Bone marrow (tissue), 2 donors: ENCODE measurements around the gene LRRC27.

Source experiments
- DNase-seq, 2 donors: peaks; one replicate each; lab custom pipeline; 2025; lab: John Stamatoyannopoulos, UW

LRRC27 gene

DNA sequence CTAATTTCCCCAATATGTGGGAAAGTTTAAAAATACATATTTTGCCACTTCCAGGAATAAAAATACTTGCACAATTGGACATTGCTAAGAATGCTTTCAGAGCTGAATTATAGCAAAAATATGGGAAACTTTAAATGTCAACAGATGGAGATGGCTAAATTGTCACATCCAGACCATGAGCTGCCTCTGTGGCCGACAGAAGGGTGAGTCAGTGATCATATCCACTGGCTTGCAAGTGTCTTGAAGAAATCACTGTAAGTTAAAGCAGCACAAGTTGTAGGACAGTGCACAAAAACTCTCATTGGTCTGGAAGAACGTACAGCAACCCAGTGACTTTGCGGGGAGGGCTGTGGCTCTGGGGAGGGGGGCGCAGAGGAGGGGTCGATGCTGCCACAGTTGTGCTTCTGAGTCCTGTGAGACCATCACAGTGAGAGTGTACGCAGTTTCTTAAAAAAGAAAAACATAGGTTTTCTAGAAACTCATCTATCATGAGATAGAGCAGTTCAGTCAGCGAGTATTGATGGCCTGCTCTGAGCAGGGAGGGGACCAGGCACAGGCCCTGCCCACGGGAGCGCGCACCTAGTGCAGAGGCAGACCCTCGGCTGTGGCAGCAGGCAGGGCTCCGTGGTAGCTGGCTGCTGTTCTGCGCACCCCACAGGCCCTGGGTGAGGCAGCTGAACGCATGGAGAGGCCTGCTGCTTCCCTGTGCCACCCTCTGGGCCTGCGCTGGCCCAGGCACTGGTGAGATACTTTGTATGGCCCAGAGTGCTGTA is 25.5 kb downstream of the LRRC27 start:
- no peak for DNase-seq

GRCh38 chr10:132359305-132360040 is 27.5 kb downstream of the LRRC27 start:
- no peak for DNase-seq

DNA sequence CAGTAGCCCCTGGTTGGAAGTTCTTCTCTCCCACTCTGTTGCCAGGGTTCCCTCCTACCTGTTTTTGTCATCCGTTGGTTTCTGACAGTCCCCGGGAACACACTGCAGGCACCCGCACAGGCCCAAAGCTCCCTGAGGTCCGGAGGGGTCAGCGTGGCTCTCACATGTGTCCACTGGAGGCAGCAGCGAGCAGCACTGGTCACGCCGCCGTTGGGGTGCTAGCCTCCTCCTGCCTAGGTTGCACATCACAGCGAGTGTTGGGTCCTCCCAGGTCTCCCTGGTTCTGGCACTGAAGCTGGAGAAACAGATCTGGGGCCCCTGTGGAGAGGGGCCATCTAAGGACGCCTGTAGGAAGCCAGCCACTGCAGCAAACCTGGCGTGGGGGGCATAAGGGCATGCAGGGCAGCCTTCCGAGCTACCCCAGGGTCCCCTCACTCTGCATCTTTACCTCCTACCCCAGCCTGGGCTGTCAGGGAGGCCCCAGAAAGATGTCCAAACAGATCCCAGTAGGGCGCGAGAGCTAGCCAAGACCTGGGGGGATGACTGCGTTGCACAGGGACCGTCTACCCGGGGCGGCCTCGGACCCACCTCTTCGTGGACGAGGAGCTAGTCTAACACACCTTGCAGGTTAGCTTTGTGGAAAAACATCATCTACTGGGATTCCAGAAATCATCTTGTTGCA is 28.9 kb downstream of the LRRC27 start:
- DNase-seq: no peak

DNA sequence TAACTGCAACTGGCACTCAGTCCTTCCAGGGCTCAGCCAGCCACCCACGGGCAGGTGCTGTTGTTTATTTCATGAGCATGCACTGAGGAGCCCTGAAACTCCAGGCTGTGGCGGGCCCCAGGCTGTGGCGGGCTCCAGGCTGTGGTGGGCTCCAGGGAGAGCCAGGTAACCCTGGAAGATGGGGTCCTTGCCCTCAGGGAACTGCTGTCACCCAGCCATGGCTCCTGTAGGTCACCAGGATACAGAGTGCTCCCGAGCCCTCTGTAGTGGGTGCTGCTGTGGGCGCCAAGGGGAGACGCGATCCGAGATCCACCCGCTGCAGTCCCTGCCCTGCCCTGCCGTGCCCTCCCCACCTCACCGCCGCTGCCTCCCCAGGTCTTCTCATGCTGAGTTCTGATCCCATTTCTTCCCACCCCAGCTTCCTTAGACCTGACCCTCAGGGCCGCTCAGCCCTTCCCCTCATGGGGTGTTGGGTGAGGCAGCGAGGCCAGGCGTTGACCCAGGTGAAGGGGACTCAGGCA is 29.6 kb downstream of the LRRC27 start:
- no peak for DNase-seq

- no peak for DNase-seq
Measured at GRCh38 chr10:132362151-132362611, 30.2 kb downstream of the LRRC27 start.

GRCh38 chr10:132363376-132363775 is 31.4 kb downstream of the LRRC27 start:
- no peak for DNase-seq

DNA sequence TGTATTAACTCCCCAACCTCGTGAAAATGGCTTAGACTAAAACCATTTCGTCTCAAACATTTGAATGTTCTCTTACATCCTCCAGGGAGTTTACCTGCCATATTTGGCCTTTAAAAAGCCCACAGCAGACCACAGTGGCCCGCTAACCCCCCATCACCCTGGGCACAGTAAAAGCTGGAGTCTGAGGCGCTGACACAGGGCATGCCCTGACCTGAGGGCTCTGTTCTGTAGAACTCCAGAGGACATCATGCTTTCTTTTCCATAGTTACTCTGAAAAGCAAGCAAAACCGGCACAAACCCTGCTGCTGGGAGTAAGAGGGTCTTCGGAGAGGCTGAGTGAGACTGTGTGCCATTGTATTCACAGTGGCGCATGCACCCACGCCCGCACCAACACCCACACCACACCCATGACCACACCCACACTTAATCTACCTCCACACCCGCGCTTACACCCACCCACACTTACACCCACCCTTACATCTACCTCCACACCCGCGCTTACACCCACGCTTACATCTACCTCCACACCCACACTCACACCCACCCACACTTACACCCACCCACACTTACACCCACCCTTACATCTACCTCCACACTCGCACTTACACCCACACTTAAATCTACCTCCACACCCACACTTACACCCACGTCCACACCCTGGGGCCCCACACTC is 32.1 kb downstream of the LRRC27 start:
- no peak for DNase-seq

DNA sequence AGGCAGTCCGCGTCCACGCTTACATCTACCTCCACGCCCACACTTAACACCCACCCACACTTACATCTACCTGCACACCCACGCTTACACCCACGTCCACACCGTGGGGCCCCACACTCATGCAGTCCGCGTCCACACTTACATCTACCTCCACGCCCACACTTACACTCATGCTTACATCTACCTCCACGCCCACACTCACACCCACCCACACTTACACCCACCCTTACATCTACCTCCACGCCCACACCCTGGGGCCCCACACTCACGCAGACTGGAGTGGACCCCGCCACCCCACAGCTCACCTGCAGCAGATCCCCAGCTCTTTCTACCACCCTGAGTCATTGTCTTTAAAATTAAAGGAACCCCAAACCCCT is 32.6 kb downstream of the LRRC27 start:
- DNase-seq: no peak

DNA sequence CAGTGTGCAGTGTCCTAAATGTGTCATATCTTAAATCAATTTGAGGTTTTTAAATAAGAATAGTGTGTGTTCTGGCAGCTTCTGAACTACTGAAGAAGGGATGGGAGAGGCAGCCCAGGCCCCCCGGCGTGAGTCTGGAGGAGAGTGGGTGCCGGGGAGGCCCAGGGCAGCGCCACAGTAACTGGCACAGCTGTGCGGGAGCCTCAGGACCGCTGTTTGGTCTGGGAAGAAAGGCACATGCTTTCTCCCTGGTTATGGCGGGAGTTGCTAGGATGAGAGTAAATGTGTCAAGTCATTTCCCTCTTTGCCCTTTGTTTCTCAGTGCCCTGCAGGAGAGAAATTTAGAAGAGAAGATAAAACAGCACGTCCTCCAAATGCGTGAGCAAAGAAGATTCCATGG is 33.1 kb downstream of the LRRC27 start:
- DNase-seq: no peak

DNA sequence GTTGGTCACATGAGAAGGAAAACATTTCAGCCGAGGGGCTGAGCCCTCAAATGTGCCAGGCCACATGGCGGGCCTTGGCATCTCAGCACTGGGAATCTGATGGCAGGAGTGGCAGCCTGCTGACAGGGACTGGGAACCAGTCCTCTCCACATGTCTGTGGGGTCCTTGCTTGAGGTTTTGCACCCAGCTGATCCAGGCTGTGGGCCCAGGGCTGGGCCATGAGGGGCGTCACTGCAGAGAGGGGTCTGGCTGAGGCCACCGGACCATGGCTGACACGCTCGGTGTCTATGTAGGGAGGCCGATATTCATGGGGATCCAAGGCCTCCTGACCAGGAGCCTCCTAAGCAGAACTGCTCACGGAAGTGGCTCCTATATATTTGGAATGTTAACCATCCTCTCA is 34.0 kb downstream of the LRRC27 start:
- DNase-seq: no peak

- DNase-seq: no peak
Measured at GRCh38 chr10:132366499-132366898, 34.5 kb downstream of the LRRC27 start.

DNA sequence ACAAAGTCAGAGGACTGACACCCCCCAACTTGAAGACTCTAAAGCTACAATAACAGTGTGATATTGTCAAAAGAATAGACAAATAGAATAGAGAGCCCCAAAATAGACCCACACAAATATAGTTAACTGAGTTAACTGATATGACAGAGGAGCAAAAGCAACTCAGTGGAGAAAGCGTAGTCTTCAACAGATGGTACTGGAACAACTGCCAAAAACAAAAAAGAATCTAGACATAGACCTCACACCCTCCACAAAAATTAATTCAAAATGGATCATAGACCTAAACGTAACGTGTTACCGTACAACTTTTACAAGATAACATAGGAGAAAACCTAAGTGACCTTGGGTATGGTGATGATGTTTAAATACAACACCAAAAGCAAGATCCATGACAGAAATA is 36.4 kb downstream of the LRRC27 start:
- no peak for DNase-seq

- no peak for DNase-seq
Measured at GRCh38 chr10:132368881-132369635, 37.1 kb downstream of the LRRC27 start.

GRCh38 chr10:132369636-132370185 is 37.7 kb downstream of the LRRC27 start:
- no peak for DNase-seq

- no peak for DNase-seq
Measured at GRCh38 chr10:132370426-132371340, 38.7 kb downstream of the LRRC27 start.

GRCh38 chr10:132371641-132372081 is 39.7 kb downstream of the LRRC27 start:
- DNase-seq: no peak

DNA sequence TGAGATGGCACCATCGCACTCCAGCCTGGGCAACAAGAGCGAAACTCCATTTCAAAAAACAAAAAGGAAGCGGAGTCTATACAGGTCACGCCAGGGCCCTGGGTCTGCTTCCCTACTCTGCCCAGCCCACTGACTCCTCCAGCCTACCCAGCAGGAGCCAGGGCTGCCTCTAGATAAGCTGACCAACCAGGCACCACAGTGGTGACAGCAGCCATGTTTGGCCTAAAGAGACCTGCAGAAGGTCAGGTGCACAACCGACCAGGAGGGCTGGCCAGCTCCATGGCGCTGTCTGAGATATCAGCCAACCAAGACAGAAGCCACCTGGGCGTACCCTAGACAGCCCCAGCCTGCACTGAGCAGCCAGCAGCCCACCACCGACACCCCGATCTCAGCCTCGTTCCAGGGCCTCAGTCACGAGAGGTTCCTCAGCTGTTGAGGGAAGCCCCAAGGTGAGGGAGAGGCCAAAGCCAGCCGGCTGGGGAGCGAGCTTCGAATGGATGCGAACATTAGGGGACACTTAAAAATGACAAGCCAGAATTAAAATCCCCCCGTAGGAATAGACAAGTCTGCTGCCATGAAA is 40.6 kb downstream of the LRRC27 start:
- DNase-seq: no peak

- DNase-seq: no peak
Measured at GRCh38 chr10:132373241-132373955, 41.4 kb downstream of the LRRC27 start.

GRCh38 chr10:132374176-132374575 is 42.2 kb downstream of the LRRC27 start:
- DNase-seq: no peak
